K562 (cell line): ENCODE data around the gene MRPL9. TPM values are rescaled to one million over a fixed set of nuclear protein-coding genes. Genes with fewer than 3 reads are reported as not detected.
"Not testable (repeated sequence)": the region's sequence is repeated elsewhere in the genome, so short reads cannot be mapped to it uniquely, and the experiment has no call there.

Experiments
- ATAC-seq: fragments of 200-7000 bp; cut with Tn5 transposase; 3 replicates; pipeline ENCODE4 v1.9.1; 2020; ENCODE audit warnings: moderate library complexity
- BruUV-seq: library from RNA; stranded (reverse); fragments of 400-500 nt; replicated peaks from 2 replicates; lab custom pipeline; 2021; lab: Mats Ljungman, UMichigan
- CTCF ChIA-PET: fragments of 300-600 bp; formaldehyde crosslinking; extraction: SDS; loops from one replicate; lab custom pipeline; 2021; ENCODE audit warnings: low intra/inter-chr PET ratio; lab: Yijun Ruan, JAX
- POLR2A ChIA-PET: fragments of 300-600, 350-650 bp; sonication (Branson Sonifier 250); formaldehyde crosslinking; extraction: SDS; loops from one replicate; lab custom pipeline; 2021; ENCODE audit warnings: antibody characterized with exemption, inconsistent platforms; lab: Yijun Ruan, JAX
- DNase-seq, 4 experiments: peaks; one replicate each; pipeline versions ENCODE4 v3.0.0 to v3.0.0-alpha.2; 2011 to 2018; ENCODE audit warnings: low spot score in 3 of 4, mixed read lengths in 3 of 4; ENCODE audit errors: extremely low read depth in 1 of 4
- FAIRE-seq: peaks from 2 replicates; lab custom pipeline; 2011; peaks lifted over from hg19 to GRCh38; lab: Jason Lieb, UNC
- H2AFZ ChIP-seq: 2 replicates; pipeline ENCODE4 v1.6.0; 2011; ENCODE audit warnings: low read depth, low read length, control low read depth, inconsistent platforms
- H3K27ac ChIP-seq: fragments of 200-600 bp; 3 replicates; pipeline ENCODE4 v1.8.0; 2011; ENCODE audit warnings: low read depth, mild to moderate bottlenecking, control low read depth, inconsistent platforms, low read length, moderate library complexity, mixed read lengths; ENCODE audit errors: extremely low read depth
- H3K27me3 ChIP-seq, 2 experiments: fragments of 300-600 bp in 1 of 2; 2 replicates in 1 of 2; 3 replicates in 1 of 2; pipeline versions ENCODE4 v1.6.0 to v1.8.0; 2011; ENCODE audit warnings: inconsistent platforms in 2 of 2, low read length in 2 of 2, mild to moderate bottlenecking in 1 of 2, mixed read lengths in 1 of 2, moderate library complexity in 1 of 2; ENCODE audit not compliant: control insufficient read depth in 2 of 2, insufficient read depth in 2 of 2
- H3K36me3 ChIP-seq: fragments of 300-600 bp; 3 replicates; pipeline ENCODE4 v1.8.0; 2011; ENCODE audit warnings: mild to moderate bottlenecking, low read length, inconsistent platforms; ENCODE audit not compliant: control insufficient read depth, insufficient read depth
- H3K4me1 ChIP-seq, 2 experiments: fragments of 200-600 bp in 1 of 2; replicated peaks in 1 of 2; 2 replicates in 1 of 2; 3 replicates in 1 of 2; pipeline versions ENCODE4 v1.5.1 to v1.8.0; 2011; ENCODE audit warnings: inconsistent platforms in 2 of 2, low read length in 2 of 2, mild to moderate bottlenecking in 1 of 2, mixed read lengths in 1 of 2, moderate library complexity in 1 of 2; ENCODE audit not compliant: control insufficient read depth in 2 of 2, insufficient read depth in 2 of 2
- H3K4me2 ChIP-seq: 2 replicates; pipeline ENCODE4 v1.6.1; 2011; ENCODE audit warnings: low read length, control low read depth, inconsistent platforms, mixed read lengths; ENCODE audit not compliant: insufficient read depth
- H3K4me3 ChIP-seq: fragments of 200-600 bp; sonication (generic), shearing (Covaris generic); 2 replicates; pipeline ENCODE4 v1.5.1; 2016; ENCODE audit warnings: control low read depth, inconsistent platforms
- H3K79me2 ChIP-seq: fragments of 200-600 bp; 3 replicates; pipeline ENCODE4 v1.8.0; 2011; ENCODE audit warnings: low read length, inconsistent platforms; ENCODE audit not compliant: control insufficient read depth, insufficient read depth
- H3K9ac ChIP-seq, 2 experiments: 2 replicates each; pipeline versions ENCODE4 v1.6.0 to v1.6.1; 2011; ENCODE audit warnings: low read depth in 2 of 2, low read length in 2 of 2, control low read depth in 1 of 2, inconsistent platforms in 1 of 2, mild to moderate bottlenecking in 1 of 2, mixed read lengths in 1 of 2; ENCODE audit not compliant: insufficient read depth in 1 of 2
- H3K9me1 ChIP-seq: one replicate; pipeline ENCODE4 v1.6.0; 2011; ENCODE audit warnings: inconsistent platforms, mild to moderate bottlenecking, low read length, moderate library complexity; ENCODE audit not compliant: control insufficient read depth, insufficient read depth
- H3K9me3 ChIP-seq: replicated peaks from 2 replicates; pipeline ENCODE4 v1.5.1; 2011; ENCODE audit warnings: low read depth, low read length, inconsistent platforms; ENCODE audit not compliant: control insufficient read depth, insufficient read depth
- H4K20me1 ChIP-seq: replicated peaks from 2 replicates; pipeline ENCODE4 v1.6.1; 2011; ENCODE audit warnings: low read length, inconsistent platforms, mixed read lengths; ENCODE audit not compliant: control insufficient read depth, insufficient read depth
- WGBS: fragments of 100-300 bp; shearing (Covaris generic); methylation state at CpG from one replicate; pipeline ENCODE4 v1.1.6; 2016; ENCODE audit warnings: low coverage, mixed read lengths; ENCODE audit not compliant: insufficient coverage; ENCODE audit errors: missing lambda C conversion rate; 5-methylcytosine and 5-hydroxymethylcytosine counted together
- in situ Hi-C: fragments of 300-500 bp; cut with MboI; formaldehyde crosslinking; loops from 4 replicates; pipeline ENCODE4 v1.15.0; 2018; ENCODE audit warnings: inconsistent platforms, mixed read lengths
- intact Hi-C: fragments of 100-400 bp; cut with micrococcal nuclease; formaldehyde crosslinking; loops from 2 replicates; pipeline ENCODE4 v1.14.2; 2022
- polyA plus RNA-seq, 8 experiments: library from polyadenylated mRNA; depleted of rRNA in 4 of 8; stranded (reverse) in 5 of 8; unstranded in 3 of 8; fragments of >200 nt; fragmentation: Nextera tagmentation in 2 of 8; fragmentation: Illumina TruSeq in 1 of 8; extraction: Ambion mirVana in 2 of 8; extraction: Trizol in 1 of 8; gene quantifications; 2 replicates each; pipeline versions ENCODE4 v1.2.1 to v1.2.3, GENCODE V29; 2011 to 2014; ENCODE audit warnings: inconsistent platforms in 1 of 8, missing spikeins in 1 of 8
- total RNA-seq, 7 experiments: library from RNA; depleted of rRNA in 6 of 7; stranded (reverse); fragments of >200 nt in 6 of 7; fragmentation: Illumina TruSeq in 2 of 7; extraction: Trizol in 2 of 7; gene quantifications; 2 replicates each; pipeline versions ENCODE4 v1.2.1 to v1.2.3, GENCODE V29; 2011 to 2021; ENCODE audit warnings: low replicate concordance in 1 of 7
- TF ChIP-seq, protein P1 (sequence below): fragments of 250-450 bp; sonication (Bioruptor Pico); IDR thresholded peaks from 2 replicates; pipeline ENCODE4 v1.4.0; 2020

Gene MRPL9
- total and polyA plus RNA-seq, 9 of the 15 experiments (the other 6 are each of a cell fraction or from before 2014, with no cell fraction given), result 38.0 to 162 (median 111) TPM

DNA sequence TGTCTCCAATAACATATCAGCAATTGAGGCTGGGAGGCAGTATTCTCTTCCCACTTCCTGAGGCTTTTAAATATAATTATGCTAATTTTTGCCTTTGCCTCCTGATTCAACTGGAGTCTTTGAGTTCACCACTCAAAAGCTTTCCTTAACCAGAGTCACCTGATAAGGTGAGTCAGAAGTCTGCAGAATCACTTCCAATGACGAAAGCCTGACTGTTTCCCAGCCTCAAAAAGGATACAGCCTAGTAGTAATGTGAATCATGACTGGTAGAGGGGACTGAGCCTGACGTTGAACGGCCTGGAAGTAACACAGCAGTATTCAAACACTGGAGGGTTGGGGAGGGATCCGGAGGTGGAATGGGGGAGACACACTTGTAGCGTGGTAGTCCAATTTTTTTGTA, 10.4 kb upstream of the MRPL9 start (continued):
- TF ChIP-seq, protein P1, sequence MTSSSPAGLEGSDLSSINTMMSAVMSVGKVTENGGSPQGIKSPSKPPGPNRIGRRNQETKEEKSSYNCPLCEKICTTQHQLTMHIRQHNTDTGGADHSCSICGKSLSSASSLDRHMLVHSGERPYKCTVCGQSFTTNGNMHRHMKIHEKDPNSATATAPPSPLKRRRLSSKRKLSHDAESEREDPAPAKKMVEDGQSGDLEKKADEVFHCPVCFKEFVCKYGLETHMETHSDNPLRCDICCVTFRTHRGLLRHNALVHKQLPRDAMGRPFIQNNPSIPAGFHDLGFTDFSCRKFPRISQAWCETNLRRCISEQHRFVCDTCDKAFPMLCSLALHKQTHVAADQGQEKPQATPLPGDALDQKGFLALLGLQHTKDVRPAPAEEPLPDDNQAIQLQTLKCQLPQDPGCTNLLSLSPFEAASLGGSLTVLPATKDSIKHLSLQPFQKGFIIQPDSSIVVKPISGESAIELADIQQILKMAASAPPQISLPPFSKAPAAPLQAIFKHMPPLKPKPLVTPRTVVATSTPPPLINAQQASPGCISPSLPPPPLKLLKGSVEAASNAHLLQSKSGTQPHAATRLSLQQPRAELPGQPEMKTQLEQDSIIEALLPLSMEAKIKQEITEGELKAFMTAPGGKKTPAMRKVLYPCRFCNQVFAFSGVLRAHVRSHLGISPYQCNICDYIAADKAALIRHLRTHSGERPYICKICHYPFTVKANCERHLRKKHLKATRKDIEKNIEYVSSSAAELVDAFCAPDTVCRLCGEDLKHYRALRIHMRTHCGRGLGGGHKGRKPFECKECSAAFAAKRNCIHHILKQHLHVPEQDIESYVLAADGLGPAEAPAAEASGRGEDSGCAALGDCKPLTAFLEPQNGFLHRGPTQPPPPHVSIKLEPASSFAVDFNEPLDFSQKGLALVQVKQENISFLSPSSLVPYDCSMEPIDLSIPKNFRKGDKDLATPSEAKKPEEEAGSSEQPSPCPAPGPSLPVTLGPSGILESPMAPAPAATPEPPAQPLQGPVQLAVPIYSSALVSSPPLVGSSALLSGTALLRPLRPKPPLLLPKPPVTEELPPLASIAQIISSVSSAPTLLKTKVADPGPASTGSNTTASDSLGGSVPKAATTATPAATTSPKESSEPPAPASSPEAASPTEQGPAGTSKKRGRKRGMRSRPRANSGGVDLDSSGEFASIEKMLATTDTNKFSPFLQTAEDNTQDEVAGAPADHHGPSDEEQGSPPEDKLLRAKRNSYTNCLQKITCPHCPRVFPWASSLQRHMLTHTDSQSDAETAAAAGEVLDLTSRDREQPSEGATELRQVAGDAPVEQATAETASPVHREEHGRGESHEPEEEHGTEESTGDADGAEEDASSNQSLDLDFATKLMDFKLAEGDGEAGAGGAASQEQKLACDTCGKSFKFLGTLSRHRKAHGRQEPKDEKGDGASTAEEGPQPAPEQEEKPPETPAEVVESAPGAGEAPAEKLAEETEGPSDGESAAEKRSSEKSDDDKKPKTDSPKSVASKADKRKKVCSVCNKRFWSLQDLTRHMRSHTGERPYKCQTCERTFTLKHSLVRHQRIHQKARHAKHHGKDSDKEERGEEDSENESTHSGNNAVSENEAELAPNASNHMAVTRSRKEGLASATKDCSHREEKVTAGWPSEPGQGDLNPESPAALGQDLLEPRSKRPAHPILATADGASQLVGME (CRISPR knock-in tag), result no peak
- TF ChIP-seq, all 486 proteins: peak for 8

DNA sequence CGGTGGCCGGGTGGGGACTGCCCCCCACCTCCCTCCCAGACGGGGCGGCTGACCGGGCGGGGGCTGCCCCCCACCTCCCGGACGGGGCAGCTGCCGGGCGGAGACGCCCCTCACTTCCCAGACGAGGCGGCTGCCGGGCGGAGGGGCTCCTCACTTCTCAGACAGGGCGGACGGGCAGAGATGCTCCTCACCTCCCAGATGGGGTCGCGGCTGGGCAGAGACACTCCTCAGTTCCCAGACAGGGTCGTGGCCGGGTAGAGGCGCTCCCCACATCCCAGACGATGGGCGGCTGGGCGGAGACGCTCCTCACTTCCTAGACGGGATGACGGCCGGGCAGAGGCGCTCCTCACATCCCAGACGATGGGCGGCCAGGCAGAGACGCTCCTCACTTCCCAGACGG, 6.0 kb upstream of the MRPL9 start:
- intact Hi-C loops, DNase-seq, CTCF ChIA-PET, H4K20me1 ChIP-seq, H3K9ac ChIP-seq, H3K4me2 ChIP-seq, H3K9me1 ChIP-seq, H3K4me3 ChIP-seq, POLR2A ChIA-PET, in situ Hi-C loops, H2AFZ ChIP-seq, H3K36me3 ChIP-seq, H3K9me3 ChIP-seq, BruUV-seq, H3K27ac ChIP-seq, ATAC-seq, H3K27me3 ChIP-seq, H3K79me2 ChIP-seq, FAIRE-seq: not testable (repeated sequence)
- 90% methylated on average over 2 of the region's 34 CpGs for WGBS
- H3K4me1 ChIP-seq, result peaks cover 4 to 23% of the 10 kb centered on the region in 2 experiments

DNA sequence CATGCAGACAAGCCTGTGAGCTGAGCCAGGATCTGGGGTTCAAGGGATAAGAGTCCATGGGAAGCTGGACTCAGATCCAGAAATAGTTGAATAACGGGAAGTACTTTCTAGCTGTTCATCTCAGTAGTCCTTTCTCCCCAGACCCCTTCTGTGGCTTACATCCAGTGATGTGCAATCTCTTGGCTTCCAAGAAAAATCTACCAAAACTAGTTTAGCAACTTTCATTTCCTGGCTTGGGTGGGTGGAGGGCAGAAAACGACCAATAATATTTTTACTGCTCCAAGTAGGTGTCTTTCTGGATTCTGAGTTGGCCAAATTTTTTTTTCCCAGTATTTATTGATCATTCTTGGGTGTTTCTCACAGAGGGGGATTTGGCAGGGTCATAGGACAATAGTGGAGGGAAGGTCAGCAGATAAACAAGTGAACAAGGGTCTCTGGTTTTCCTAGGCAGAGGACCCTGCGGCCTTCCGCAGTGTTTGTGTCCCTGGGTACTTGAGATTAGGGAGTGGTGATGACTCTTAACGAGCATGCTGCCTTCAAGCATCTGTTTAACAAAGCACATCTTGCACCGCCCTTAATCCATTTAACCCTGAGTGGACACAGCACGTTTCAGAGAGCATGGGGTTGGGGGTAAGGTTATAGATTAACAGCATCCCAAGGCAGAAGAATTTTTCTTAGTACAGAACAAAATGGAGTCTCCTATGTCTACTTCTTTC, 5.2 kb upstream of the MRPL9 start:
- POLR2A ChIA-PET, in situ Hi-C loops, H3K4me2 ChIP-seq, BruUV-seq, H4K20me1 ChIP-seq, intact Hi-C loops, H3K4me3 ChIP-seq, H3K9me3 ChIP-seq, H3K79me2 ChIP-seq, H3K9ac ChIP-seq, H3K9me1 ChIP-seq, FAIRE-seq, H3K27me3 ChIP-seq, H3K36me3 ChIP-seq, ATAC-seq, DNase-seq, H3K27ac ChIP-seq, CTCF ChIA-PET: not testable (repeated sequence)
- WGBS, result 18% methylated on average over 2 of the region's 7 CpGs
- peak overlapping the region; percentile 35; the same call in 1 of the 2 replicates for H2AFZ ChIP-seq
- peaks cover 0 to 15% of the 10 kb centered on the region in 2 experiments; a peak in 3 of 5 replicates for H3K4me1 ChIP-seq
